Esophagus squamous epithelium (tissue), 5 donors: ENCODE results near the gene TAS2R60. TPM values are rescaled to one million over a fixed set of nuclear protein-coding genes. Genes with fewer than 3 reads are reported as not detected.
A peak's percentile ranks its signal among the peaks of the same experiment; 100 is the strongest.

Experiments
- DNase-seq: peaks from one replicate; lab custom pipeline; 2025; lab: John Stamatoyannopoulos, UW
- H3K27ac ChIP-seq, 4 donors: fragments of 200-600 bp; sonication (generic); one replicate each; pipeline ENCODE4 v1.5.1; 2016 to 2019; ENCODE audit warnings: mild to moderate bottlenecking in 1 of 4
- H3K27me3 ChIP-seq, 4 donors: fragments of 200-600 bp; sonication (generic); 1 replicate in 3 of 4; 2 replicates in 1 of 4; pipeline versions ENCODE4 v1.5.1 to v1.6.0; 2017 to 2021; ENCODE audit warnings: antibody characterized with exemption in 1 of 4
- H3K36me3 ChIP-seq, 3 donors: fragments of 200-600 bp; sonication (generic); one replicate each; pipeline ENCODE4 v1.5.1; 2016 to 2019
- H3K4me1 ChIP-seq, 3 donors: fragments of 200-600 bp; sonication (generic); one replicate each; pipeline ENCODE4 v1.5.1; 2017 to 2019
- H3K4me3 ChIP-seq, 4 donors: fragments of 200-600 bp; sonication (generic); 1 replicate in 3 of 4; 2 replicates in 1 of 4; pipeline ENCODE4 v1.5.1; 2016 to 2019; ENCODE audit warnings: mild to moderate bottlenecking in 2 of 4, moderate library complexity in 1 of 4
- H3K9me3 ChIP-seq, 3 donors: fragments of 200-600 bp; sonication (generic); one replicate each; pipeline ENCODE4 v1.5.1; 2016 to 2019
- CTCF ChIP-seq, 6 experiments: fragments of 450-650 bp in 4 of 6; fragments of 200-600 bp in 2 of 6; sonication (generic) in 2 of 6; IDR thresholded peaks; one replicate each; pipeline ENCODE4 v1.5.1; 2016 to 2019; ENCODE audit warnings: antibody characterized with exemption in 6 of 6, mild to moderate bottlenecking in 4 of 6, moderate library complexity in 4 of 6
- POLR2A ChIP-seq, 4 donors: fragments of 450-650 bp; IDR thresholded peaks; one replicate each; pipeline ENCODE4 v1.6.1; 2017; ENCODE audit warnings: antibody characterized with exemption in 4 of 4, mild to moderate bottlenecking in 4 of 4, moderate library complexity in 3 of 4
- WGBS, 2 donors: methylation state at CpG; one replicate each; pipeline ENCODE4 v1.1.5; 2018; 5-methylcytosine and 5-hydroxymethylcytosine counted together
- intact Hi-C: fragments of 100-400 bp; cut with DNase I; formaldehyde crosslinking; loops from one replicate; pipeline ENCODE4 v1.15.0; 2022
- total RNA-seq, 4 donors: library from RNA; depleted of rRNA; stranded (reverse); fragments of >200 nt; gene quantifications; one replicate each; pipeline ENCODE4 v1.1.0, GENCODE V29; 2016
- donor health status: DM: yes; HTN: yes; CAD: no.

The TAS2R60 gene
- total RNA-seq, 4 donors from 2014 or later: not detected

GRCh38 chr7:143490717-143491306, 47.6 kb downstream of the TAS2R60 start:
- peak in 4 of 6 experiments; percentile 17 to 59 (median 26) for TF ChIP-seq CTCF (IDR thresholded peaks at IDR 0.05)
- TF ChIP-seq POLR2A (IDR thresholded peaks at IDR 0.05): no peak
- no peak overlapping the region for H3K27ac ChIP-seq
- H3K36me3 ChIP-seq: no peaks in the 10 kb centered on the region
- H3K4me3 ChIP-seq: no peak overlapping the region
- intact Hi-C loops: no loop called here
- peaks cover 0 to 11% (median 0%) of the 10 kb centered on the region in 3 donors for H3K4me1 ChIP-seq
- no peaks in the 10 kb centered on the region for H3K27me3 ChIP-seq
- no peaks in the 10 kb centered on the region for H3K9me3 ChIP-seq
- 94 to 100% methylated on average over 1 of the region's 1 CpG for WGBS, 2 donors
- DNase-seq: no peak

- no peak for DNase-seq
- WGBS, 2 donors: 61 to 90% methylated on average over 2 of the region's 2 CpGs
- H3K4me1 ChIP-seq: peaks cover 0 to 8% (median 0%) of the 10 kb centered on the region in 3 donors
- TF ChIP-seq POLR2A (IDR thresholded peaks at IDR 0.05) (no peak), CTCF (IDR thresholded peaks at IDR 0.05) (no peak)
- H3K4me3 ChIP-seq: no peak overlapping the region
- no peaks in the 10 kb centered on the region for H3K9me3 ChIP-seq
- intact Hi-C loops: no loop called here
- no peaks in the 10 kb centered on the region for H3K27me3 ChIP-seq
- H3K36me3 ChIP-seq: no peaks in the 10 kb centered on the region
- peak overlapping the region in 1 of 4 donors; percentile 38 for H3K27ac ChIP-seq
Observed at GRCh38 chr7:143492043-143492471, 48.8 kb downstream of the TAS2R60 start.

GRCh38 chr7:143492799-143493739, 49.8 kb downstream of the TAS2R60 start:
- 59 to 62% methylated on average over 6 of the region's 6 CpGs for WGBS, 2 donors
- no peaks in the 10 kb centered on the region for H3K36me3 ChIP-seq
- DNase-seq: no peak
- no peaks in the 10 kb centered on the region for H3K9me3 ChIP-seq
- intact Hi-C loops: no loop called here
- peak overlapping the region in 1 of 4 donors; percentile 38 for H3K27ac ChIP-seq
- H3K27me3 ChIP-seq: no peaks in the 10 kb centered on the region
- H3K4me1 ChIP-seq: no peaks in the 10 kb centered on the region
- no peak overlapping the region for H3K4me3 ChIP-seq
- no peak for TF ChIP-seq POLR2A (IDR thresholded peaks at IDR 0.05)
- TF ChIP-seq CTCF (IDR thresholded peaks at IDR 0.05): no peak

GRCh38 chr7:143493751-143494150, 50.5 kb downstream of the TAS2R60 start:
- intact Hi-C loops: no loop called here
- 85 to 89% methylated on average over 1 of the region's 1 CpG for WGBS, 2 donors
- Histone ChIP-seq H3K36me3 (no peaks in the 10 kb centered on the region), H3K9me3 (no peaks in the 10 kb centered on the region), H3K27me3 (no peaks in the 10 kb centered on the region), H3K27ac (no peak overlapping the region), H3K4me3 (no peak overlapping the region), H3K4me1 (peaks cover 0 to 4% (median 0%) of the 10 kb centered on the region in 3 donors)
- no peak for TF ChIP-seq CTCF (IDR thresholded peaks at IDR 0.05)
- no peak for DNase-seq

Other genes starting within 250 kb of the TAS2R60 start
- gene TAS2R40, start 221.4 kb upstream of the TAS2R60 start, total RNA-seq: not detected
- 100 to 1,000 TPM in 3 of 4 donors, 10 to 100 TPM in 1; 96.2 to 166 (median 149) TPM for gene GSTK1, start 180.0 kb upstream of the TAS2R60 start, total RNA-seq
- 1 to 10 TPM in 1 of 4 donors, under 1 TPM in 1, not detected in 2; 0.15 to 3.6 TPM for gene TMEM139, start 158.5 kb upstream of the TAS2R60 start, total RNA-seq
- 10 to 100 TPM in 3 of 4 donors, 1 to 10 TPM in 1; 8.8 to 24.6 (median 12.2) TPM for gene CASP2, start 155.1 kb upstream of the TAS2R60 start, total RNA-seq
- under 1 TPM in 3 of 4 donors, not detected in 1; under 0.01 to 0.91 (median 0.13) TPM for gene CLCN1, start 127.3 kb upstream of the TAS2R60 start, total RNA-seq
- under 1 TPM; 0.09 to 0.76 (median 0.46) TPM for gene FAM131B, start 80.7 kb upstream of the TAS2R60 start, total RNA-seq
- gene ZYX, start 62.1 kb upstream of the TAS2R60 start, total RNA-seq: 10 to 100 TPM; 40.2 to 78.8 (median 68.6) TPM
- 100 to 1,000 TPM in 1 of 4 donors, 10 to 100 TPM in 3; 64.5 to 132 (median 77.4) TPM for gene EPHA1, start 34.6 kb upstream of the TAS2R60 start, total RNA-seq
- gene TAS2R41, start 34.4 kb downstream of the TAS2R60 start, total RNA-seq: under 1 TPM in 1 of 4 donors, not detected in 3; 0.70 TPM
- gene CTAGE15, start 128.3 kb downstream of the TAS2R60 start, total RNA-seq: 1 to 10 TPM in 2 of 4 donors, not detected in 2; 1.4 to 2.3 TPM
- 10 to 100 TPM; 11.3 to 15.3 (median 13.4) TPM for gene TCAF2, start 177.5 kb downstream of the TAS2R60 start, total RNA-seq